GM12878 (cell line): ENCODE measurements around the gene BATF3. TPM values are rescaled to one million over a fixed set of nuclear protein-coding genes. Genes with fewer than 3 reads are reported as not detected.
"Not testable (repeated sequence)": the region's sequence is repeated elsewhere in the genome, so short reads cannot be mapped to it uniquely, and the experiment has no call there.

Experiments used
- ATAC-seq: fragments of 200-7000 bp; cut with Tn5 transposase; 3 replicates; pipeline ENCODE4 v1.9.1; 2020; ENCODE audit warnings: mild to moderate bottlenecking, moderate library complexity
- BruUV-seq: library from RNA; stranded (reverse); fragments of 400-500 nt; replicated peaks from 2 replicates; lab custom pipeline; 2021; lab: Mats Ljungman, UMichigan
- CTCF ChIA-PET: fragments of 300-600 bp; sonication (Branson Sonifier 250); formaldehyde crosslinking; extraction: SDS; loops from one replicate; lab custom pipeline; 2021; ENCODE audit warnings: inconsistent platforms; lab: Yijun Ruan, JAX
- POLR2A ChIA-PET: fragments of 350-600 bp; formaldehyde crosslinking; extraction: SDS; loops from one replicate; lab custom pipeline; 2021; ENCODE audit warnings: inconsistent platforms; lab: Charles Lee
- RAD21 ChIA-PET: fragments of 300-600 bp; sonication (Branson Sonifier 250); formaldehyde crosslinking; loops from one replicate; lab custom pipeline; 2023; ENCODE audit warnings: antibody characterized with exemption; ENCODE audit not compliant: unreplicated experiment; lab: Charles Lee
- SMC1A ChIA-PET: fragments of 300-600 bp; sonication (Branson Sonifier 250); formaldehyde crosslinking; loops from one replicate; lab custom pipeline; 2023; ENCODE audit not compliant: unreplicated experiment, uncharacterized antibody; lab: Charles Lee
- DNase-seq: peaks from one replicate; pipeline ENCODE4 v3.0.0-alpha.2; 2011; ENCODE audit warnings: low read depth, low spot score
- FAIRE-seq: peaks from 3 replicates; lab custom pipeline; 2011; peaks lifted over from hg19 to GRCh38; lab: Jason Lieb, UNC
- H2AFZ ChIP-seq: 2 replicates; pipeline ENCODE4 v1.6.0; 2011; ENCODE audit warnings: low read depth, low read length, control low read depth; ENCODE audit not compliant: control insufficient read depth
- H3K27ac ChIP-seq: 2 replicates; pipeline ENCODE4 v1.5.1; 2011; ENCODE audit warnings: control low read depth; ENCODE audit not compliant: control insufficient read depth, insufficient read depth
- H3K27me3 ChIP-seq, 2 experiments: replicated peaks in 1 of 2; 2 replicates each; pipeline versions ENCODE4 v1.6.0 to v1.6.1; 2011; ENCODE audit warnings: low read length in 1 of 2; ENCODE audit not compliant: control insufficient read depth in 2 of 2, insufficient read depth in 2 of 2
- H3K36me3 ChIP-seq, 2 experiments: 2 replicates each; pipeline ENCODE4 v1.5.1; 2011; ENCODE audit warnings: low read length in 1 of 2; ENCODE audit not compliant: control insufficient read depth in 2 of 2, insufficient read depth in 2 of 2
- H3K4me1 ChIP-seq: 2 replicates; pipeline ENCODE4 v1.6.1; 2011; ENCODE audit warnings: mild to moderate bottlenecking, low read length, moderate library complexity, mixed read lengths; ENCODE audit not compliant: control insufficient read depth, insufficient read depth
- H3K4me2 ChIP-seq: 2 replicates; pipeline ENCODE4 v1.6.0; 2011; ENCODE audit warnings: control low read depth; ENCODE audit not compliant: control insufficient read depth, insufficient read depth
- H3K4me3 ChIP-seq: fragments of 200-600 bp; sonication (generic); 2 replicates; pipeline ENCODE4 v1.5.1; 2016
- H3K79me2 ChIP-seq: 2 replicates; pipeline ENCODE4 v1.6.0; 2011; ENCODE audit warnings: low read length; ENCODE audit not compliant: control insufficient read depth, insufficient read depth
- H3K9ac ChIP-seq: 2 replicates; pipeline ENCODE4 v1.8.0; 2011; ENCODE audit warnings: low read length, control low read depth, mixed read lengths; ENCODE audit not compliant: control insufficient read depth, insufficient read depth
- H3K9me3 ChIP-seq: replicated peaks from 3 replicates; pipeline ENCODE4 v1.5.1; 2011; ENCODE audit warnings: mild to moderate bottlenecking, low read length; ENCODE audit not compliant: control insufficient read depth, insufficient read depth
- H4K20me1 ChIP-seq: 2 replicates; pipeline ENCODE4 v1.6.0; 2011; ENCODE audit not compliant: control insufficient read depth, insufficient read depth
- BCL11A ChIP-seq: IDR thresholded peaks from 2 replicates; pipeline ENCODE4 v1.6.1; 2011; ENCODE audit warnings: low read depth, low read length
- CEBPB ChIP-seq, 2 experiments: fragments of 150-350 bp in 1 of 2; IDR thresholded peaks; 2 replicates each; pipeline ENCODE4 v1.6.1; 2012 to 2014; ENCODE audit warnings: low read depth in 2 of 2, low read length in 2 of 2, borderline replicate concordance in 1 of 2, inconsistent platforms in 1 of 2
- CHD1 ChIP-seq: IDR thresholded peaks from 2 replicates; pipeline ENCODE4 v1.6.1; 2012; ENCODE audit warnings: low read depth, low read length, improper control_type of control experiment
- CHD2 ChIP-seq: IDR thresholded peaks from 2 replicates; pipeline ENCODE4 v1.6.1; 2011; ENCODE audit warnings: low read depth, low read length, improper control_type of control experiment, borderline replicate concordance
- DPF2 ChIP-seq: fragments of 450-650 bp; IDR thresholded peaks from 2 replicates; pipeline ENCODE4 v1.6.1; 2017; ENCODE audit warnings: mild to moderate bottlenecking
- E2F8 ChIP-seq: fragments of 450-650 bp; IDR thresholded peaks from 2 replicates; pipeline ENCODE4 v1.6.1; 2018; ENCODE audit warnings: mild to moderate bottlenecking, low read depth, moderate library complexity; ENCODE audit not compliant: partially characterized antibody
- EGR1 ChIP-seq, 2 experiments: IDR thresholded peaks; 1 replicate in 1 of 2; 2 replicates in 1 of 2; pipeline ENCODE4 v1.6.1; 2011 to 2012; ENCODE audit warnings: low read depth in 2 of 2, low read length in 2 of 2, borderline replicate concordance in 1 of 2, mild to moderate bottlenecking in 1 of 2, moderate library complexity in 1 of 2
- NR2C1 ChIP-seq: fragments of 450-650 bp; IDR thresholded peaks from 2 replicates; pipeline ENCODE4 v1.6.1; 2017; ENCODE audit warnings: antibody characterized with exemption, mild to moderate bottlenecking, moderate library complexity
- NRF1 ChIP-seq: conservative IDR thresholded peaks from 2 replicates; pipeline ENCODE4 v1.6.1; 2011; ENCODE audit warnings: mild to moderate bottlenecking, low read depth, low read length, improper control_type of control experiment
- PKNOX1 ChIP-seq: fragments of 450-650 bp; IDR thresholded peaks from 2 replicates; pipeline ENCODE4 v1.6.1; 2016; ENCODE audit warnings: mild to moderate bottlenecking
- RBBP5 ChIP-seq: fragments of 200-600 bp; sonication (generic); conservative IDR thresholded peaks from 2 replicates; pipeline ENCODE4 v1.6.1; 2016
- RFX5 ChIP-seq: IDR thresholded peaks from 2 replicates; pipeline ENCODE4 v1.6.1; 2011; ENCODE audit warnings: low read depth, low read length, improper control_type of control experiment
- WGBS: methylation state at CpG from one replicate; pipeline ENCODE4 v1.1.6; 2016; ENCODE audit warnings: low lambda C conversion rate; ENCODE audit not compliant: insufficient replicate concordance, insufficient coverage; ENCODE audit errors: missing lambda C conversion rate; 5-methylcytosine and 5-hydroxymethylcytosine counted together
- in situ Hi-C: fragments of 300-500 bp; cut with MboI; formaldehyde crosslinking; loops from 9 replicates; pipeline ENCODE4 v1.14.3; 2018; ENCODE audit warnings: mixed read lengths
- intact Hi-C: fragments of 100-400 bp; cut with micrococcal nuclease; formaldehyde crosslinking; loops from one replicate; pipeline ENCODE4 v1.14.2; 2022; ENCODE audit not compliant: unreplicated experiment
- polyA plus RNA-seq, 11 experiments: library from polyadenylated mRNA; depleted of rRNA in 4 of 11; unstranded in 6 of 11; stranded (reverse) in 5 of 11; fragments of >200 nt; fragmentation: Nextera tagmentation in 4 of 11; fragmentation: Illumina TruSeq in 1 of 11; extraction: Ambion mirVana in 4 of 11; extraction: Trizol in 1 of 11; gene quantifications; 1 replicate in 1 of 11; 2 replicates in 10 of 11; pipeline versions ENCODE4 v1.2.1 to v1.2.3, GENCODE V29; 2011 to 2016; ENCODE audit warnings: inconsistent platforms in 2 of 11, missing spikeins in 2 of 11, low read depth in 1 of 11
- total RNA-seq, 4 experiments: library from RNA; depleted of rRNA in 3 of 4; stranded (reverse); fragments of >200 nt in 3 of 4; fragmentation: Illumina TruSeq in 1 of 4; extraction: Trizol in 1 of 4; gene quantifications; 2 replicates each; pipeline versions ENCODE4 v1.2.1 to v1.2.3, GENCODE V29; 2013 to 2021

Gene BATF3
- total and polyA plus RNA-seq, 10 of the 15 experiments (the other 5 are each of a cell fraction or from before 2014, with no cell fraction given), result 11.1 to 56.8 (median 30.8) TPM

- TF ChIP-seq CEBPB (IDR thresholded peaks at IDR 0.05; ENCODE audit: borderline replicate concordance in 1 of 2, low read depth in 2 of 2, low read length in 2 of 2) (no peak), PKNOX1 (no peak), RFX5 (no peak), NR2C1 (no peak), CHD2 (no peak), DPF2 (no peak), NRF1 (no peak), E2F8 (no peak), BCL11A (no peak), EGR1 (IDR thresholded peaks at IDR 0.05; ENCODE audit: borderline replicate concordance in 1 of 2, low read depth in 2 of 2, low read length in 2 of 2) (no peak), RBBP5 (no peak), CHD1 (no peak)
Measured at GRCh38 chr1:212664409-212665199, 35.0 kb downstream of the BATF3 start (continued).

- in situ Hi-C loops, H3K27me3 ChIP-seq, FAIRE-seq, H3K79me2 ChIP-seq, H3K4me2 ChIP-seq, DNase-seq, H3K4me1 ChIP-seq, H3K36me3 ChIP-seq, RAD21 ChIA-PET, BruUV-seq, H3K9me3 ChIP-seq, ATAC-seq, H2AFZ ChIP-seq, H3K4me3 ChIP-seq, H3K9ac ChIP-seq, H3K27ac ChIP-seq, H4K20me1 ChIP-seq, intact Hi-C loops: not testable (repeated sequence)
- WGBS, result 34% methylated on average over 7 of the region's 7 CpGs
- ChIA-PET SMC1A (interaction anchor here (1.1 kb wide), 1 partner anchor 11 kb away, joined by 3 read pairs; no protein-coding TSS in a partner anchor), CTCF (interaction anchor here (1.0 to 1.2 kb wide), 2 partner anchors 182 to 202 kb away, joined by 3 to 7 read pairs; no protein-coding TSS in a partner anchor), POLR2A (interaction anchor here (0.6 kb wide), 1 partner anchor 118 kb away, joined by 3 read pairs; no protein-coding TSS in a partner anchor)
Measured at GRCh38 chr1:212658250-212658649, 41.4 kb downstream of the BATF3 start.
